ENCODE measurements around the gene BTF3. TPM values are rescaled to one million over a fixed set of nuclear protein-coding genes. Genes with fewer than 3 reads are reported as not detected.
A peak's percentile ranks its signal among the peaks of the same experiment; 100 is the strongest.

BTF3 gene
- total RNA-seq, 1 donor from 2014 or later: 230 TPM

DNA sequence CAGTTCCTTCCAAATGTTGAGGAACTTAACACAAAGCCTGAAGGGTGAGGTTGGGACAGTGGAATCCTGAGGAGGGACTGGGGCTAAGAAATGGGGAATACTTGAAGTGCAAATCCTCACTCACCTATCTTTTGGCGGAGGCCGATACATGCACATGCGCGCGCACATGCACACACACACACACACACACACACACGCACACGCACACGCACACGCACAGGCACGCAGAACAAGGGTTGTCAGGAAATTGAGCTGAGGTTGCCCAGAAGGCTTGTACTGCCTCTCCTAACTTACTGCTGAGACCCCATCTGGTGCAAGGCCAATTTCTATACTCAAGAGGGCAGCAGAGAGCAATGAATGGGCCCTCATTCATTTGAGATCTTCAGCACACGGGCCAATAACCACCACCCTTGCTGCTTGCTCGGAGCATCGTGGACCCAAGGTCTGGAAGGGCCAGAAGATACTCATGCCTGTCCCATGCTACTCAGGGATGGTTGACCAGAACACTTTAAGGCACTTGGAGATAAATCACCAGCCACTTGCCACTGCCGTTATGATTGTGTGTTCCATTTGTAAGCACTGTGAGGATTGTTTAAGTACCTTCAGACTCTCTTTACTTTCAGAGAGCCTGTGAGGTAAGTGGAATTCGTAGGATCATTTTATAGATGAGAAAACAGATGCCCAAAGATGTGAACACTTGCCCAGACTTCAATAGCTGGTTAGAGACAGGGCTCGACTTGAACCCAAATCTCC, 21.5 kb downstream of the BTF3 start:
- FAIRE-seq: no peak

DNA sequence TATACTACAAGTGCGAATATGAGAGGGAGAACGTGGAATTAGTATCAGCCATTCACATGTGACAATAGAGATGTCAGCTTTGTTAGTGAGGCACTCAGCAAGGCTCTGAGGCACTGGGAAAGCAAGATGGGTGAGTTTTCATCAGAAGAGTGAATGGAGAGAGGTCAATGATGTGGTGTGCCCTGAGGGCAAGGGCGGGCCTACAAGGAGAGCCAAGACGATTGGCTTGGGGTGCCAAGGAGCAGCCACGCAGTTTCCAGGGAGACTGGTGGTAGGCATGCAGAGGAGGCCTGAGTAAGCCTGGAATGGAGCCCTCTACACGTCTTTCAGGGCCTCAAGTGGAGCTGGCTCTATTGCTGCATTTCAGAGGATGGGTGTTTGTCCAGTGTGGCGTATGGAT, 24.7 kb downstream of the BTF3 start:
- FAIRE-seq: no peak

More for the DNA sequence above, 21.5 kb downstream of the BTF3 start:
- DNase-seq (ENCODE audit: low spot score in 2 of 2): peak; percentile 48 to 74

DNA sequence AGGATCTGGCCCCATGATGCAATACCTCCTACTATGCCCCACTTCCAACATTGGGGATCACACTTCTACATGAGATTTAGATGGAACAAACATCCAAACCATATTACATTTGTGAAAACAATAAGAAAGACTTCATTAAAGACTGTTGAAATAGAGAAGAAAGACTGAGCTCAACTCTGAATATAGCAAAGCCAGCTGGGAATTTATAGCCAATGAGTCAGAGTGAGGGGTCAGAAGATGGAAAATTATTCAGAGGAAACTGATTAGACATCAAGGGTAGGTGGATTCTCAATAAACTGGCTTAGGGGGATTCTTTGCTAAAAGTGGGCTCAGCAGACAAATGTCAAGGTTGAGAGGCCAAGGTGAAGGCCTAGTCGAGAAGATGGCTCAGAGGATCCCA, 25.6 kb downstream of the BTF3 start:
- FAIRE-seq: no peak
- no peak for DNase-seq (ENCODE audit: low spot score in 2 of 2)

More for the DNA sequence above, 24.7 kb downstream of the BTF3 start:
- DNase-seq (ENCODE audit: low spot score in 2 of 2): no peak

DNA sequence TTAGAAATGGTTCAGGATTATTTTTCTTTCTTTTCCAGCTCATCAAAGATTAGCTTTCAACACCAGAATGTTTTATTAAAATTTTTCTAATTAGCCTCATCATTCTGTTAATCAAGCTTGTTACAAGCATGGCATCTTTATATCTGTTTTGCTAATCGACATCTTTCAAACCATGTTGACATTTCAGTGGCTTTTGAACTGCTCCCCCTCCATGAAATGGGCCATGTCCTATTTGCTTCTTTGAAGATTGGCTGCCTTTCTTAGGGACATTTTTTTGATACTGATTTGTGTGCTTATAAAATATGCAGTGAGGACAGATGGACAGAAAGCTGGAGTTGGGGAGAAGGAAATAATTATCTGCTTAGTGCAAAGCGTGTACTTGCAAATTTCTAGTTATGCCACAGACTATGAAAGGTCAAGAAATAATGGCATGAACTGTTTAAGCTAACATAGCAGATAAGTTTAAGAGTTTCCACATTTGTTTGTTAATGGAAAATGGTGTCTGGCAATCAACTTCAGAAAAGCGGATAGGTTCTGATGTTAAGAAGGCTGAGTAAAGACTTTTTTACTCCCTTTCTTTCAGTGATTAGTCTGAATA, 27.5 kb downstream of the BTF3 start:
- FAIRE-seq: no peak

DNA sequence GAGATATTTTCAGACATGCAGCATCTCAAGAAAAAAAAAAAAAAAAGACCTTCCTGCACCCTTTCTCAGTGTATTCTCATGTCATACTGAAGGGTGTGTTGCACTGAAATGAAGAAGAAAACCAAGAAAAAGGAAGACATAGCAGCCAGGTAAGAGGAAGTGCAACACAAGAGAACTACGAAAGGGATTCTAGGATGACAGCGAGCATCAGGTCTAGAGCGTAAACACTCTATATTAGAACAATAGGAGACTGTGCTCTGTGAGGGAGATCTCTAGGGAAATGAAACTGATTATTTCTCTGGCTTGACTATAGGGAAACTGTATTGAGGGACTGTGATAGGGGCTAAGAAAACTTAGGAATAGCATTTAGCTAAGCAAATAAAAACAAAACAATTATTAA, 30.0 kb downstream of the BTF3 start:
- no peak for DNase-seq (ENCODE audit: low spot score in 2 of 2)
- FAIRE-seq: no peak

More for the DNA sequence above, 27.5 kb downstream of the BTF3 start:
- DNase-seq (ENCODE audit: low spot score in 2 of 2): no peak

DNA sequence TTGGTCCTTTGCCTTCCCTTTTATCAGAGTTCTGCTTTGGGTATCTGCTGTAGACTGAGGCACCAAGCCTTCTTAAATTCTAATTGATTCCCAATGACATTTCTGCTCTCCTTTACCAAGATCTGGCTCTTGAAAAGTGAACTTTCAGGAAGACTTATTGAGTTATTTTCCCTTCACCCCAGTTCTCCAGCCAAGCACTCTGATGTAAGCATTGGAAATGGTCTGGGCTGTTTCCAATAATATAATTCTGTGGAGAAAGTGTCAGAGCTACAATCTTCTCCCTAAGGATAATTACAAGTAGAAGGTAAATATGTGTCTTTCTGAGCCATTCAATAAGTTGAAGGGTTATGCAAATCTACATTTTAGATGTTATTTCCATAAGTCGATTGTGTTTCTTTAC, 30.8 kb downstream of the BTF3 start:
- FAIRE-seq (no peak), DNase-seq (ENCODE audit: low spot score in 2 of 2) (no peak)

DNA sequence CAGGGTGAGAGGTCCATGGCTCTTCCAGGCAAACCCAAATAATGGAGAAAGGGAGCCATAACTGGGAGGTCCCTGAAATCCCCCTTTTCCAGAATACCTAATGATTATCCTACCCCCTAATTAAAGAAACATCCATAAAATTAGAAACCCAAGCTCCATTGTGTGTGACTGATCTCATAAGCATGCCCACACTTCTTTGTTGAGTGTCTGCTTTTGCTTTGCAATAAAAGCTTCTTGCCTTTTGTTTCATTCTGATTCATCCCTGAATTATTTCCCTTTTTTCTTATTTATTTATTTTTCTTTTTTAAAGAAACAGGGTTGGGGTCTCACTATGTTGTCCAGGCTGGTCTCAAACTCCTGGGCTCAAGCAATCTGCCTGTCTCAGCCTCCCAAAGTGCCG, 33.1 kb downstream of the BTF3 start:
- FAIRE-seq: no peak
- no peak for DNase-seq (ENCODE audit: low spot score in 2 of 2)

DNA sequence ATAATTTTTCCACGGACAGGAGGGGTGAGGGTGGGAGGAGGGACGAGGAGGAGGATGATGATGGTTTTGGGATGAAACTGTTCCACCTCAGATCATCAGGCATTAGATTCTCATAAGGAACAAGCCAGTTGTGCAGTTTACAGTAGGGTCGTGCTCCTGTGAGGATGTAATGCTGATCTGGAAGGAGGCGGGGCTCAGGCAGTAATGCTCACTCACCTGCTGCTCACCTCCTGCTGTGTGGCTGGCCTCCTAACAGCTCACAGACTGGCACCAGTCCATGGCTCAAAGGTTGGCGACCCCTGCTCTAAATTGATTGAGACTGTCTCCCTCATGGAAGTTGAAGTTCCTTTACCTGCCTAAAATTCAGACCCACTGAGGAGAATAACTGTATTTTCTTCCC, 34.0 kb downstream of the BTF3 start:
- FAIRE-seq (no peak), DNase-seq (ENCODE audit: low spot score in 2 of 2) (no peak)

DNA sequence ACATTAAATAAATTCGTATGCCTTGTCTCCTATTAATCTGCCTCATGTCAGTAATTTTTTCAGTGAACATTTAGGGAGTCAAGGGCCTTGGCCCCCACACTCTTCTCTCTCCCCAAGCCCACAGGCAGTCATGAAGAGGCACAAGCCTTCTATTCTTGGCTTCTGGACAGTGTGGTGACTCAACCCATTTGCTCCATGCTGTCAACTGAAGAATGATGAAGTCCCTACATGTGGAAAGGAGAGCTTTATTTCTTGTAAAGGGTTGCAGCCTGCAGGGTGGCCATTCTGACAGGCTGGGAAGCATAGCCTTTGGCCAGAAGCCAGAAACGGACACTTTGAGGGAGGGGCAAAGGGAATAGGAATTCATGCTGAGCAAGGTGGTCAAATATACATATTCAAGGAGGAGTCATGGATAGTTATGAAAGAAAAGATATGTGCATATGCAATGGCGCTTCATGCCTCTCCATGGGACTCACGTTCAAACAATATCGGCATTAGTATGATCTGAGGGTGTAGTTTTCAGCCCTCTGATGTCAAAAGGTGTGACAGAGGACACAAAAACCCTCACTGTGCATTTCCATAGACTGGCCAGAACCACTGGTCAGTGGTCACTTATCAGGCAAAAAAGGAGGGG, 35.9 kb downstream of the BTF3 start:
- DNase-seq (ENCODE audit: low spot score in 2 of 2): no peak
- FAIRE-seq: no peak

DNA sequence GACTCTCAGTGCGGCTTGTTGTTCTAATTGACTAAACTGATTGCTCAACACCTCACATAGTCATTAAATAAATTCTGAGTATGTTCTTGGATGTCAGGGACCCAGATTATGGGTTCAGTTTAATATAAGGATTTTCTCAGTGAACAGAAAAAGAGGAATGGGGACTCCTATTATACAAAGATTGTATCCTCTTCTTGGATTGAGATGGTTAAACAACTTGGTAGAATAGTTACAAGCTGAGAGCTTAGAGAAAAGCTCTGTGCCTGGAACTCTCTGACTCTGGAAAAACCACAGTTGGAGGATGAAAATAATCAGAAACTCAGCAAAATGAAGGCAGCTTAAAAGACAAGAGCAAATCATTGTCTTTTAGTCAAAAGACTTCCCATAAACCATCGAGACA, 36.7 kb downstream of the BTF3 start:
- DNase-seq (ENCODE audit: low spot score in 2 of 2) (no peak), FAIRE-seq (no peak)

DNA sequence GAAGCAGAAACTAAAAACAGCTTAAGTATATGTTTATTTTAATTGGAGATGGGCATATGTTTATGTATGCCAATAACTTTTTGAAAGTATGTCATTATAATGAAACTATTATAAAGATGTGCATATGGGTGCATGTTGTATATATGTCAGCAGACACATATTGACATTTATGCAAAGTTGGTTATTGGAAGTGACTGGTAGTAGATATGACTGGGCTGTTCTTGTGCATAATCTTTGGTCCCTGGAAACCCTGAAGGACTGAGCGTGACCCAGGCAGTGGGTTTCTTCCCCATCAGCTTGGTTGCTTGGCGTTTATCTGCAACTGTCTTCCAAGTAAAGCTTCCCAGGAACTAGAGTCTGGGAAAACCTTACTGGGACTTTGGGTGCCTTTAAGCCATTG, 41.5 kb downstream of the BTF3 start:
- FAIRE-seq (no peak), DNase-seq (ENCODE audit: low spot score in 2 of 2) (no peak)

DNA sequence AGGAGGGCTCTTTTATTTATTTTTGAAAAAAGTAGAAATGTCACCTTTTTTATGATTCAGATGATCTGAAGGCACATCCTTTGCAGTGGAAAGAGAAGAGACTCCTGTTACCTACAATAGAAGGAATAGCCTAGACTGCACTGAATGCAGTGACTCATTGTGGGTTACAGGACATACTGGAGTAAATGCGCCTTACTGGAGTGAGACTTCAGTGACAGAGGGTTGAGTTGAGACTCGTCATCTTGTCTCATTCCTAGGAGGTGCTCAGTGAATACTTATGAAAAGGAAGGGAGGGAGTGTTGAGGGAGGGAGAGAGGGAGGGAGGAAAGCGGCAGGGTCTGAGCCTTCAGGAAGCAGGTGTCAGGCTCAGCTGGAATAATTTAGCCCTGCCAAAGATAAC, 42.0 kb downstream of the BTF3 start:
- no peak for DNase-seq (ENCODE audit: low spot score in 2 of 2)
- no peak for FAIRE-seq

DNA sequence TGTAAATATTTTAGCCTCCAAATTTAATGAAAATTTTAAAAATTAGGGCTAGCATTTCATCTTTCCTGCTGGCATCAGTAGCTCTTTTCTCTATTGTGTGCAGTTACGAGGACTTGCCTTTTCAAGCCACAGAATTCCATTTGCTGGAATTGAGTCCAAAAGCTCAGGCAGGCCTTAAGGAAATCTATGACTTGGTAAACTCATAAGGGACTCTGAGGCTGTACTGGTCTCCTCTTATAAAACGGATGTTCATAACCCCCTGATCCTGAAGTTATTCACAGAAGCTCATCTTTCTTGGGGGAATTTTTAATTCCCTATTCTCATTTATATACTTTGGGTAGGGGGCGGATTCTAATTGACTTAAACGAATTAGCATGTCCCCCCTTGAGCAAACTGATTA, 43.8 kb downstream of the BTF3 start:
- FAIRE-seq: no peak

DNA sequence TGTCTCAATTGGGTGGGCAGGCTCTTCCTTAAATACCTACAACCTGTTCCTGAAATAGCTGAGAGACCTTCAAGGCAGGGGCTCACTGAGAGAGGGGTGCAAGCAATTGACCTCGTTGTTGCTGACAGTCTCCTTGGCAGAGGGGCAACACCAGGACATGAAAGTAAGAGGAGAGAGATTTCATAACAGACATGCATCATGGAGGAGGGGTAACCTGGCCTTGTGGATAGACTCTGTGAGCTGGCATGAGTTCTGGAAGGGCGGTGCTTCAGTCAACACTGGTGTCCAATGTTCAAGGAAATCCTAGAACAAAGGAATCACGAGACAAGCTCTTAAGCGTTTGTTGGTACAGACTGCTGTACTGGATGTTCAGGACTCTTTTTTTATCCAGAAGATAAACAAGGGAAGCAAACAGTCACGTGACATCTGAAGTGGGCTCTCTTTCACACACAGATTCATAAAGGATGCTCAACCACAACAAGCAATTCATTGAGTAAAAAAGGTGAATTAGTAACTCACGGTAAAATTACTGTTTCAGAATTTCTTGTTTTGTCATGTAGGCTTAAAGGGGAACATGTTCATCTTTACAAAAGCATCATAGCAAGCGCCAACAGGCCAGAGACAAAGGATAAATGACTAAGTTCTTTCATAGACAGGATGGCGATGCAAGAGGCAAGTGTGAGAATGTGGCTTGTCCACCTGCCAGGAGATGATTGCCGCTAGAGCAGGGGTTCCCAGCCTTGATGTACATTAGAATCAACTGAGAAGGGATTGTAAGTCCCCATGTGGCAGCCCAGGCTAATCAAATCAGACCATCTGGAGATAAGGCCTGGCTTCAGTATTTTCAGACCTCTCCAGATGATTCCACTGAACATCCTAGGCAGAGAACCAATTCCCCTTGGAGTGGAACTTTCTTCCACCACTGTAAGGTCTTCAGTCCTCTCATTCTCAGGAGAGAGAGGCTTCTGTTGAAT, 46.5 kb downstream of the BTF3 start:
- FAIRE-seq: no peak
- DNase-seq (ENCODE audit: low spot score in 2 of 2): no peak

More for the DNA sequence above, 43.8 kb downstream of the BTF3 start:
- no peak for DNase-seq (ENCODE audit: low spot score in 2 of 2)

DNA sequence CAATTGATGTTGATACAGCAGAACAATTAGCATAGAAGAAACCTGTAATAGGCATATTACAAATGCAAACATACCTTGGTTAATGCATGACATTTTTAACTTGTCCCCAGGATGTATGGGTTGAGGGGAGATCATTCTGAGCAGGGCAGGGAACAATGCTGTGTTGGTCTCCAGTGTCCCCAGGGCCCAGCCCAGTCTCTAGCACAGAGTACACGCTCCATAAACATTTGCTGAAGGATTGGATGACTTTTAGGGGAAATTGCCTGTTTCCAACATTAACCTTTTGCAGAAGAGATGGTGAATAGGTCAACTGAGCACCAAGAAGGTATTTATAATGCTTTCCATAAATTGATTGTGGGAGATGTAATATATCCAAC, 47.1 kb downstream of the BTF3 start:
- FAIRE-seq: no peak
- DNase-seq (ENCODE audit: low spot score in 2 of 2): no peak

DNA sequence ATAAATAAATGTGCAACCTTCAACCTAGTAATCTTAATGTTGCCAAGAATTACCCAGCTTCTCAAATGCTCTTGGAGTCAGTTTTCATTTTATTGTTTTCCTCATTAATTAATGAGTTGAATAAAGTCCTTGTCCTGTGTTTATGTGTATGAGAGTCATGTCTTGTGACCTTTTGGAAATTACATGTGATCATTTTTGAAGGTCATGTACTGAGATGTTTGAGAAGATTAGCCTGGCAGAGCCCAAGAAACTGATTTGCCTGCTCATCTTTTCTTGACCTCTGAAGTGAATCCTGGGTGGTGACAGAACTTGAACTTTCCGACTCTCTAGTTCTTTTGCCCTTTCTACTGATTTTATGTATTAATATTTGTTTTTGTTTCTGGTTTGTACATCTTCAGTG, 51.8 kb downstream of the BTF3 start:
- no peak for DNase-seq (ENCODE audit: low spot score in 2 of 2)
- no peak for FAIRE-seq

DNA sequence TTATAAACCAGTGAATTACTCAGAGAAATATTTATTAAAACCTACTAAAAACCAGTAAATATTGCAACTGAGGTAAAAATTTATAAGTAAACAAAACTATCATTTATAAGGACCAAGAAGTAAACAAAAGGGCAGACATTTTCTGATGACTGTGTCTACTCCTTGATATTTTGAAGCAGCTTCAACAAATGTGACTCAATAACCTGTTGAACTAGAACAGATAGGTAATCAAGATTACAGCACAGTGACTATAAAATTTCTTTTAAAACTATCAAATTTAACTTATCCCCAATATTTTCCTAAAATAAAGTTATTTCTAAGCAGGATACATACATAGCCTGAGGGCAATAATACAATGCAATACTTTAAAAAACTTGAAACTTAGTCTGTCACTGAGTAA, 54.4 kb downstream of the BTF3 start:
- no peak for FAIRE-seq
- no peak for DNase-seq (ENCODE audit: low spot score in 2 of 2)

All from frontal cortex (tissue), 4 donors.